H1 (cell line): Measurements from ENCODE around the gene ZFYVE21.

ENCODE experiments used
- JUND ChIP-seq: IDR thresholded peaks from 2 replicates; pipeline ENCODE4 v1.6.1; 2011; ENCODE audit warnings: mild to moderate bottlenecking, improper control_type of control experiment, low read length
- NRF1 ChIP-seq: IDR thresholded peaks from 2 replicates; pipeline ENCODE4 v1.6.1; 2011; ENCODE audit warnings: mild to moderate bottlenecking, low read depth, low read length, improper control_type of control experiment
- RBBP5 ChIP-seq: IDR thresholded peaks from 2 replicates; pipeline ENCODE4 v1.7.1; 2012; ENCODE audit warnings: low read depth, mild to moderate bottlenecking, inconsistent platforms, low read length, moderate library complexity, borderline replicate concordance
- RXRA ChIP-seq: IDR thresholded peaks from 2 replicates; pipeline ENCODE4 v1.6.1; 2011; ENCODE audit warnings: low read depth, mild to moderate bottlenecking, low read length, moderate library complexity; ENCODE audit not compliant: insufficient read depth
- SP1 ChIP-seq: IDR thresholded peaks from 2 replicates; pipeline ENCODE4 v1.6.1; 2011; ENCODE audit warnings: low read depth, low read length
- YY1 ChIP-seq: IDR thresholded peaks from 2 replicates; pipeline ENCODE4 v1.6.1; 2011; ENCODE audit warnings: low read depth, mild to moderate bottlenecking, low read length
- TF ChIP-seq, protein P1 (sequence below), 3 experiments: IDR thresholded peaks; 1 replicate in 2 of 3; 2 replicates in 1 of 3; pipeline versions ENCODE4 v1.5.1 to v1.6.1; 2011; ENCODE audit warnings: low read length in 3 of 3, mild to moderate bottlenecking in 3 of 3, inconsistent platforms in 2 of 3, low read depth in 1 of 3, moderate library complexity in 1 of 3; ENCODE audit not compliant: insufficient read depth in 1 of 3; ENCODE audit errors: control extremely low read depth in 1 of 3

DNA sequence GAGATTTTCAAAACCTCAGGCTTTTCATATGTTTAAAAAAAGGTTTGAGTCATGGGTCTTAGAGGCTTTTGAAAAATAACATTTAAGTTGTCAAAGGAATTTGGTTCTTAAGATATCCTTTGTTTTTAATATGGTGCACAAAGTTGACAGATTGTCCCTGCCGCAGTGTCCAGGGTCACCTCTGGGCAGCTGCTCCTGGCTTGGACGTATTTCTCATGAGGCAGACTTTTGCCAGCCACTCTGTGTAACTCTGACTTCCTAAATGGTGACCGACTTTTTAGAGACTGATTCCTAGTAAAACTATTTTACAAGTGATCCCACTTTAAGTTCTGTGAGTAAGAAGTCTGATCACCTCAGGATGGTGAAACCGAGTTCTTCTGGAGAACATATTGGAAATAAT is 27.9 kb upstream of the ZFYVE21 start:
- TF ChIP-seq, protein P1, sequence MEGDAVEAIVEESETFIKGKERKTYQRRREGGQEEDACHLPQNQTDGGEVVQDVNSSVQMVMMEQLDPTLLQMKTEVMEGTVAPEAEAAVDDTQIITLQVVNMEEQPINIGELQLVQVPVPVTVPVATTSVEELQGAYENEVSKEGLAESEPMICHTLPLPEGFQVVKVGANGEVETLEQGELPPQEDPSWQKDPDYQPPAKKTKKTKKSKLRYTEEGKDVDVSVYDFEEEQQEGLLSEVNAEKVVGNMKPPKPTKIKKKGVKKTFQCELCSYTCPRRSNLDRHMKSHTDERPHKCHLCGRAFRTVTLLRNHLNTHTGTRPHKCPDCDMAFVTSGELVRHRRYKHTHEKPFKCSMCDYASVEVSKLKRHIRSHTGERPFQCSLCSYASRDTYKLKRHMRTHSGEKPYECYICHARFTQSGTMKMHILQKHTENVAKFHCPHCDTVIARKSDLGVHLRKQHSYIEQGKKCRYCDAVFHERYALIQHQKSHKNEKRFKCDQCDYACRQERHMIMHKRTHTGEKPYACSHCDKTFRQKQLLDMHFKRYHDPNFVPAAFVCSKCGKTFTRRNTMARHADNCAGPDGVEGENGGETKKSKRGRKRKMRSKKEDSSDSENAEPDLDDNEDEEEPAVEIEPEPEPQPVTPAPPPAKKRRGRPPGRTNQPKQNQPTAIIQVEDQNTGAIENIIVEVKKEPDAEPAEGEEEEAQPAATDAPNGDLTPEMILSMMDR (IDR thresholded peaks at IDR 0.05; ENCODE audit: control extremely low read depth in 1 of 3, insufficient read depth in 1 of 3, low read depth in 1 of 3, low read length in 3 of 3), result no peak
- TF ChIP-seq YY1 (no peak), NRF1 (no peak), SP1 (no peak), JUND (no peak), RXRA (no peak), RBBP5 (no peak)
